H1 (cell line): Measurements from ENCODE around the gene ATXN7.

Experiments
- CTCF ChIP-seq, 3 experiments: IDR thresholded peaks; 1 replicate in 2 of 3; 2 replicates in 1 of 3; pipeline versions ENCODE4 v1.5.1 to v1.6.1; 2011; ENCODE audit warnings: low read length in 3 of 3, mild to moderate bottlenecking in 3 of 3, inconsistent platforms in 2 of 3, low read depth in 1 of 3, moderate library complexity in 1 of 3; ENCODE audit not compliant: insufficient read depth in 1 of 3; ENCODE audit errors: control extremely low read depth in 1 of 3
- EZH2 ChIP-seq: fragments of 200-600 bp; sonication (generic); IDR thresholded peaks from 2 replicates; pipeline ENCODE4 v1.7.1; 2012; ENCODE audit warnings: low read depth, mild to moderate bottlenecking, moderate library complexity, low read length, inconsistent platforms; ENCODE audit not compliant: severe bottlenecking
- TBP ChIP-seq: IDR thresholded peaks from 2 replicates; pipeline ENCODE4 v1.6.1; 2011; ENCODE audit warnings: low read depth, low read length, improper control_type of control experiment

GRCh38 chr3:63830526-63830925, 33.1 kb upstream of the ATXN7 start:
- TF ChIP-seq TBP (no peak), EZH2 (no peak), CTCF (IDR thresholded peaks at IDR 0.05; ENCODE audit: control extremely low read depth in 1 of 3, insufficient read depth in 1 of 3, low read depth in 1 of 3, low read length in 3 of 3) (no peak)
